SJSA1 (cell line): Measurements from ENCODE around the gene SMYD5. TPM values are rescaled to one million over a fixed set of nuclear protein-coding genes. Genes with fewer than 3 reads are reported as not detected.

ENCODE experiments used
- DNase-seq, 2 experiments: peaks; one replicate each; pipeline ENCODE4 v3.0.0-alpha.2; 2015 to 2020; ENCODE audit warnings: low spot score in 2 of 2, low read depth in 1 of 2
- H3K27ac ChIP-seq: fragments of 250-450 bp; sonication (Bioruptor Pico); 2 replicates; pipeline ENCODE4 v1.5.1; 2020; ENCODE audit warnings: mild to moderate bottlenecking, moderate library complexity
- H3K27me3 ChIP-seq: fragments of 250-450 bp; sonication (Bioruptor Pico); replicated peaks from 2 replicates; pipeline ENCODE4 v1.5.1; 2020; ENCODE audit warnings: mild to moderate bottlenecking, moderate library complexity
- H3K36me3 ChIP-seq: fragments of 250-450 bp; sonication (Bioruptor Pico); 2 replicates; pipeline ENCODE4 v1.5.1; 2020; ENCODE audit warnings: mild to moderate bottlenecking
- H3K4me1 ChIP-seq: fragments of 250-450 bp; sonication (Bioruptor Pico); replicated peaks from 2 replicates; pipeline ENCODE4 v1.6.1; 2021; ENCODE audit warnings: mild to moderate bottlenecking
- H3K4me3 ChIP-seq: fragments of 250-450 bp; sonication (Bioruptor Pico); 2 replicates; pipeline ENCODE4 v1.5.1; 2020; ENCODE audit warnings: mild to moderate bottlenecking
- H3K9me3 ChIP-seq: fragments of 250-450 bp; sonication (Bioruptor Pico); replicated peaks from 2 replicates; pipeline ENCODE4 v1.5.1; 2020; ENCODE audit warnings: mild to moderate bottlenecking
- total RNA-seq: library from RNA; depleted of rRNA; stranded (reverse); fragments of >200 nt; shearing (Covaris generic); gene quantifications from 2 replicates; pipeline ENCODE4 v1.2.3, GENCODE V29; 2014

SMYD5 gene
- total RNA-seq, 1 experiment from 2014 or later = 24.3 TPM

DNA sequence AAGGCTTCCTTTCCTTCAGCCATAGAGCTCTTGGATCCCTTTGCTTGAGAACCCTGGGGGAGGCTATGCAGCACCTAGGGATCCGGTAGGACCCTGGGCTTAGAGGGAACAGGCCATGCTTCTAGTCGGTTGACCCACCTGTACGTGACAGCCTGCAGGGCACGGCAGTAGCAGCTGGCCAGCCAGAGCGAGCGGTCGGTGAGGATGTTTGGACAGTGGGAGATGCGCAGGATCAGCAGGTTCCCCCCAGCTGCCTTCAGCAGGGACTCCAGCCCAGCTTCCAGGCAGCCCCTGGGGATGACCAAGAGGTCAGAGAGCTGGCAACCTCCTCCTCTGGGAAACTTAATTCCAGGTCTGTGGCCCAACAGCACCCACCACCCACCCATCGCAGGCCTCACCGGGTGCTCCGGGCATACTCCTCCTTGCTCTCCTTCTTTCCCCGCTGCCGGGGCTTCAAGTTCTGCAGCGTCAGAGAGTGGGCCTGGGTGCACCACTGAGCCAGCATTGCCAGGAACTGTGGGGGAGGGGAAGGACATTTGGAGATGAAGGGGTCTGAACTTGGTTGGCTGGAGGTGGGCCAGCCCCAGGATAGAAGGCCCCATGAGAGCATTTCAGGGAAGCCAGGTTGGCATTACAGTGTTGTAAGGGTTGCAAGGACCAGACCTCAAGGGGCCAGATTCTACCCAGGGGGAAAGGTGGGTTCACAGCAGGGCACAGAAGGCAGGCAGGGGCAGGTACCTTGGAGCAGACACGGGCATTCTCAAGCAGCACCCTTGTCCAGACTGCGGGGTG is 49.7 kb downstream of the SMYD5 start:
- Histone ChIP-seq H3K4me1 (no peaks in the 10 kb centered on the region), H3K27ac (no peak overlapping the region), H3K4me3 (no peak overlapping the region), H3K36me3 (no peaks in the 10 kb centered on the region), H3K9me3 (no peaks in the 10 kb centered on the region), H3K27me3 (peaks cover 14% of the 10 kb centered on the region; the same call in 1 of the 2 replicates)
- DNase-seq = no peak

DNA sequence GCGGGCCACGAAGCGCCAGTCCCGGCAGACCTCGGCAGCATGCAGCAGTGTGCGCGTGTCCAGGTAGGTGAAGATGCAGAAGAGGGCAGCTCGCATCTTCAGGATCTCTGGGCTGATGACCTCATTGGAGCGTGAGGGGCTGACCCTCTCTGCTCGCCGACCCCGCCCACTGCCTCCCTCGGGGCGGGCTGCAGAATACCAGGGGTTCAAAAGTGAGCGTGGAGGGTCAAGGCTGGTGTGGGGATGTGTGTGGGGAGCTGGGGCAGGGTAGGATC is 50.2 kb downstream of the SMYD5 start:
- Histone ChIP-seq H3K4me1 (no peaks in the 10 kb centered on the region), H3K27me3 (peaks cover 18% of the 10 kb centered on the region; the same call in 1 of the 2 replicates), H3K9me3 (no peaks in the 10 kb centered on the region), H3K36me3 (no peaks in the 10 kb centered on the region), H3K27ac (no peak overlapping the region), H3K4me3 (no peak overlapping the region)
- no peak for DNase-seq

DNA sequence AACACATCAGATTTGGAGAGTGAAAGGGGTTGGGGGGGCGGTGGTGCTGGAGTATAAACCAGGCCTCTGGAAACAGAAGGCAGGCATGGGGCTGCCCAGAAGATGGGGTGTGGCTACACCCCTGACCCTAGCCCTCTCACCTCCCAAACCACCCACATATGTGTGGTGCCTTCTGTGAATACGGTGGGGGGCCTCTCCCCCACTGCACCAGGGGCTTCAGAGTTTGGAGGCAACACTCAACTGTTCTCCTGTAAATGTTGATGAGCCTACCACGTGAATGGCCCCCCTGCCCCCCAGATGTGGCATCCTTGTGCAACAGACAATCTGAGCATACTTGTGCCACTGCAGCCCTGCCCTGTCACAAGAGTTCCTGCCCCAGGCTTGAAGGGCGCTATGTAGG is 50.7 kb downstream of the SMYD5 start:
- no peak for DNase-seq
- Histone ChIP-seq H3K4me3 (no peak overlapping the region), H3K27me3 (peaks cover 19% of the 10 kb centered on the region; the same call in 1 of the 2 replicates)

DNA sequence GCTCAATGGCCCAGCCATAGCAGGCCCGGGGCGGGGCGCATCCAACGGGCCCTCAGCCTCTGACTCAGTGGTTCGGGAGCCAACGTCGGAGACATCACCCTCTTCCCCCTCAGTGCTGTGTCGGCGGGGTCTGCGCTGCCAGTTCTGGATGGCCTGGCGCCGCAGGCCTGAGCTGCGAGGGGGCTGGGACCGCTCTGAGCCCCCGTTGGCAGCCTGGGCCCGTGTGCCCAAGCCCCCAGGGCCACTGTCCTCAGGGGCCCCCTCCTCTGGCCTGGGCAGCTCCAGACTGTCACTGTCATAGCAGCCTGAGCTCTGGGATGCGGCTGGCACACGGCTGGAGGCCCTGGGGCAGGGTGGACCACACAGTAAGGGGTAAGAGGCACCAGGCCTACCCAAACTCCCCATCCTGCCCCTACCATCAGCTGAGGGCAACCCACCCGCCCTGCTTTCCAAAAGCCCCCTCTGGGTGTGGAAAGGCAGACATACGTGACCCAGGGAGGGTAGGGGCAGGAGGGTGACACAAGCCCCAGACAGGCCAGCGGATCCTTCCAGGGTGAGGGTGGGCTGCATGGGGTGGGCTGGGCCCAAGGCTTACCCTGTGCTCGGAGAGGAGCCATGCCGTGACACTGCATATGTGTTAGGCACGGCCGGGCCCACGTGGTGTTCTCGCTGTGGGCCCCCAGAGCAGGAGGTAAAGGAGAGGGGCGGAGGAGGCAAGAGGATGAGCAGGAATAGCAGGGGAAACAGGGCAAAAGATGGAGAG is 51.4 kb downstream of the SMYD5 start:
- Histone ChIP-seq H3K27me3 (peaks cover 24% of the 10 kb centered on the region; the same call in 1 of the 2 replicates), H3K4me3 (no peak overlapping the region), H3K36me3 (no peaks in the 10 kb centered on the region), H3K4me1 (no peaks in the 10 kb centered on the region), H3K27ac (no peak overlapping the region), H3K9me3 (no peaks in the 10 kb centered on the region)
- DNase-seq = no peak

More for the DNA sequence above, 50.7 kb downstream of the SMYD5 start:
- no peaks in the 10 kb centered on the region for H3K4me1 ChIP-seq
- no peaks in the 10 kb centered on the region for H3K36me3 ChIP-seq
- H3K27ac ChIP-seq = no peak overlapping the region
- no peaks in the 10 kb centered on the region for H3K9me3 ChIP-seq

DNA sequence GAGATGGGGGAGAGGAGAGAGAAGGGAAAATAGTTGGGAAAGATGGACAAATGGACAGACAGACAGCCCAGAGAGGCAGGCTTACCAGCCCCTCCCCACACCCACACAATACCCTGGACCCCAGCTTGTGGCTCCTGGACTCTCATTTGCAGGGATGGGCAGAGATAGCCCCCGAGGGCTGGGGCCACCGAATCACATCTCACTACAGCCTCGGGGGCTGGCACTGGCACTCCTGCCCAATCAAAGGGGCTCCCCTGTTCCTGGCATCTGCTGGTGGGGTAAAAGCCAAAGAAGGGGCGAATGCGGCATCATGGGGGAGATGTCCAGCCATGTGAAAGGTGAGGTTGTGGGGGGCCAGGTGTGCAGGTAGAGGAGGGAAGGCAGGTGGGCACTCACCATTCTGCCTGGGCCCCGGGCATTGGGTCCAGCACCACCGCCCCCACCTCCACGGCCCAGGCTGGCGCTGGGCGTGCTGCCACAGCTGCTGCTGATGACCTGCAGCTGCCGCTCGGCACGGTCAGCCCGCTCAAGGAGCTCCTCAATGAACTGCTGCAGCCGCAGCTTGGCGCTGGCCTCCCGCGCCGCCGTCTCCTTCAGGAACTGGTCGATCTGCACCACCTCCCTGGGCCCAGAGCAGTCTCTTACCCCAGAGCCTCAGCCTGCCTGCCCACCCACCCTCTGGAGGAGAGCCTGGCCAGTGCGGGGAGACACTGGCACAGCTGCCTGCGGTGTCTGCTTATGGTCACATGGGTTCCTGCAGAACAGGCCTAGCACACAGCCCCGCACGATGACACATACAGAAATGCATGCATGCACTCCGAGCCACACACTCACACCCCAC is 52.2 kb downstream of the SMYD5 start:
- Histone ChIP-seq H3K4me1 (no peaks in the 10 kb centered on the region), H3K9me3 (no peaks in the 10 kb centered on the region), H3K27me3 (peaks cover 24% of the 10 kb centered on the region; the same call in 1 of the 2 replicates), H3K27ac (no peak overlapping the region), H3K36me3 (no peaks in the 10 kb centered on the region), H3K4me3 (no peak overlapping the region)
- DNase-seq = no peak

DNA sequence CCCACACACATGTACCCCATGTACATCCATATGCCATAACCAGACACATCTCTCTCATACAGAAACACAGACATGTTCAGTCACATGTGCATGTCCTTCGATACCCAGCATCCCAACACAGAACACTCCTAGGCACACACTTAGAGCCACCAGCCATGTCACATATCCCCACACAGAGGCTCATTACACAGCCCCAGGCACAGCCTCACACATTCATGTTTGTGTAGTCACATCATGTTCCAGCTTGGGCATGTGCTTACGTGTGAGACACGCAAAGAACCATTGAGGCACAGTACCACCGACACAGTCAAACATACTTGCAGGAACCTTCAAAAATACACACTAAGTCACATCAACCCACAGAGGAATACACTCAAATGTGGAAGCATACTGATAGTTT is 53.0 kb downstream of the SMYD5 start:
- no peak overlapping the region for H3K27ac ChIP-seq
- no peak overlapping the region for H3K4me3 ChIP-seq
- H3K36me3 ChIP-seq = no peaks in the 10 kb centered on the region
- H3K9me3 ChIP-seq = no peaks in the 10 kb centered on the region
- no peaks in the 10 kb centered on the region for H3K4me1 ChIP-seq
- no peak for DNase-seq
- peaks cover 24% of the 10 kb centered on the region; the same call in 1 of the 2 replicates for H3K27me3 ChIP-seq

DNA sequence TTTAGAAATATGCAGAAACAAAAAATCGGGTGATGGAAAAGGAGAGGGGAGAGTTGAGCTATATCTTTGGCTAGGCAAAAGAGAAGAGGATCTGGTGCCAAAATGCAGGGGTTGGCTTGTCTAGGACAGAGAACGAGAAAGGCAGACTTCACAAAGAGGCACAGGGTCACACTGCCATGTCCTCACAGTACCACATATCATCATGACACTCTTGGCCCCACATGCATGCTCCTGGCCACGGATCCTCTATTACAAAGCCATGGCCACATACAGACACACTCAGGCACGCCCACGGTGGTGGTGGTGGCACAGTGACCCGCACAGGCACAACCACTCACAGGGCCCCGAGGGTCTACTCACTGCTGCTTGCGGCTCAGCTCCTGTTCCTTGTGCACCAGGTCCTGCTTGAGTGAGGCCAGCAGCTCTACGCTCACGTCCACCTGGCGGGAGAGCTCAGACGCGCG is 54.4 kb downstream of the SMYD5 start:
- Histone ChIP-seq H3K27ac (no peak overlapping the region), H3K27me3 (peaks cover 24% of the 10 kb centered on the region; the same call in 1 of the 2 replicates), H3K4me3 (no peak overlapping the region), H3K4me1 (no peaks in the 10 kb centered on the region), H3K36me3 (no peaks in the 10 kb centered on the region), H3K9me3 (no peaks in the 10 kb centered on the region)
- no peak for DNase-seq

DNA sequence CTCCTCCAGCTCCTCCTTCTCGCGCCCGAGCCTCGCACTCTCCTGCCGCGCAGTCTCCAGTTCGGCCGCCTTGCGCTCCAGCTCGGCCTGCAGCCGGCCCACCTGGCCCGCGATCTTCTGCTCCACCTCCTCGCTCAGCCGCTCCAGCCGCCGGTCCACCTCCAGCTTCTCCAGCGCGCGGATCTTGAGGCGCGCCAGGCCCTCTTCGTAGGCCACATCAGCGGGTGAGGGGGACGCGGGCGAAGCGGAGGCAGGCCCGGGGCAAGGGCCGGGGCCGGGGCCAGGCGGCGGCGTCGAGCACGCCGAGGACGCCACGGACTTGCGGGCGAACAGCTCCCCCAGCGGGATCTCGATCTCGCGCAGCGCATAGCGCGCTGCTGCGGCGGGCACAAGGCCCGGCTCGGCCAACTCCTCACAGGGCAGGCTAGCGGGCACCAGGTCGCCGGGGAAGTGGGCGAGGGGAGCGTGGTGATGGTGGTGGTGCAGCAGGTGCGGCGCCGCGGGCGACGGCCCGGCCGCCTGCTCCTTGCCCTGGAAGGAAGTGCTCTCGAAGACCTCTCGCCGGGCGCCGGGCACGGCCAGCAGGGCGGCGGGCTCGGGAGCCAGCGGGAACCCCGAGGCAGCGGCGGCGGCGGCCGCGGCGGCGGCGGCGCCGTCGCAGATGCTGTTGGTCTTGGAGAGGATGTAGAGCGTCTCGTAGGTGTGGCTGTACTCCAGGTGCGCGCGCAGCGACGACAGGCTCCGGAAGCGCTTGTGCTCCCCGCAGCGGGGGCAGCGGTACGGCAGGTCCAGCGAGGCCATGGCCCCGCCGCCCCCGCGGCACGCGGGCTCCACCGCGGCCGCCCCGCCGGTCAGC is 55.0 kb downstream of the SMYD5 start:
- DNase-seq = no peak
- Histone ChIP-seq H3K27ac (no peak overlapping the region), H3K4me3 (no peak overlapping the region), H3K27me3 (peaks cover 24% of the 10 kb centered on the region; the same call in 1 of the 2 replicates), H3K36me3 (no peaks in the 10 kb centered on the region), H3K4me1 (no peaks in the 10 kb centered on the region), H3K9me3 (no peaks in the 10 kb centered on the region)

DNA sequence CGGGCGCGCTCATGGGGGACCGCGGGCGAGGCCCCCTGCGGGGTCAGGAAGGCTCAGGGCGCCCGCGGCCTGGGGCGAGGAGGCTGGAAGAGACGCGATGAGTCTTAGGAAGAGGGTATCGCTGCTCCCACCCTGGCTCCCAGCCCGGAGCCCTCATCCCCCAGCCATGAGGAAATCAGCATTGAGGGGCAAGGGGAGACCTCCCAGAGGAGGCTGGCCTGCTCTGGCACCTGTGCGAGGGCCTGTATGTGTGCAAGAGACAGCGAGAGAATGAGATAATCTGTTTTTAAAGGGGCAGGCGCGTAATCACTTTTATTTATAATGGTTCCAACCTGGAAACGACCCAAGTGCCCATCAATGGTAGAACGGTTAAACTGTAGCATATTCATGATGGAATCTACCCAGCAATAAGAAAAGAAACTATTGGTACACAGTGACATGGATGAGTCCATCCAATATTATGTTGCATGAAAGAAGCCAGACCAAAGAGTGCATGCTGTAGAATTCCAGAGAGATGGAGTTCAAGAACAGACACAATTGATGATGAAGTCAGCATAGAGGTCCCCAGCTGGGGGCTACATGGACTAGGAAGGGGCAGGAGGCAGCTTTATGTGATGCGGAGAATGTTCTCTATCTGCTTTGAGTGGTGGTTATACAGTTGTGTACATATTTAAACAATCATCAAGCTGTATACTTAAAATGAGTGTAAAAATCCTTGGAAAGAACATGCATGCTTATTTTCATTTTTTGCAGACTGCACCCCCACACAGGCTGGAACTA is 55.8 kb downstream of the SMYD5 start:
- Histone ChIP-seq H3K9me3 (no peaks in the 10 kb centered on the region), H3K36me3 (no peaks in the 10 kb centered on the region), H3K27ac (no peak overlapping the region), H3K27me3 (peaks cover 24% of the 10 kb centered on the region; the same call in 1 of the 2 replicates), H3K4me3 (no peak overlapping the region), H3K4me1 (no peaks in the 10 kb centered on the region)
- DNase-seq = no peak

DNA sequence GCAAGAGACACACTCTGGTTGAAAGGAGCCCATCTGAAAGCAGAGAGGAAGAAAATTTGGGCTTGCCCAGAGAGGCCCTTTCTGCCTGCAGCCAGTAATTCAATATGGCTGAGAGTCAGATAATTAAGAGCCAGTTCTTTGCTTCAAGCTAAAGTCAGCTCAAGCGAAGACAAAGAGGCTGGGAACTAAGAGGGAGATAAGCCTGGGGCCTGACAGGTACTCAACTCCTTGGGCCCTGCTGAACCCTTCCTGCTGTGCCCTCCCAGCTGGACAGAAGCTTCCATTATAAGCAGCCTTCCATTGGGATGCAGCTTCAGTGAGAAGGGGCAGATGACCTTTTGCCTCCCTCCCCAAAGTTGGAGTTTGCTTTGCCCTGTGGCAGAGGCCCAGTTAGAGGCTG is 58.2 kb downstream of the SMYD5 start:
- no peaks in the 10 kb centered on the region for H3K36me3 ChIP-seq
- no peak for DNase-seq
- no peaks in the 10 kb centered on the region for H3K4me1 ChIP-seq
- H3K27ac ChIP-seq = no peak overlapping the region
- no peaks in the 10 kb centered on the region for H3K9me3 ChIP-seq
- H3K27me3 ChIP-seq = peaks cover 19% of the 10 kb centered on the region; the same call in 1 of the 2 replicates
- H3K4me3 ChIP-seq = no peak overlapping the region
